HepG2 (cell line): ENCODE measurements around the gene OPN1SW. TPM values are rescaled to one million over a fixed set of nuclear protein-coding genes. Genes with fewer than 3 reads are reported as not detected.

Experiments
- ATAC-seq: fragments of 200-7000 bp; cut with Tn5 transposase; 3 replicates; pipeline ENCODE4 v1.9.1; 2020; ENCODE audit warnings: mild to moderate bottlenecking, moderate library complexity
- BruUV-seq: library from RNA; stranded (reverse); fragments of 400-500 nt; replicated peaks from 2 replicates; lab custom pipeline; 2021; lab: Mats Ljungman, UMichigan
- CTCF ChIA-PET: fragments of 300-600 bp; formaldehyde crosslinking; extraction: SDS; loops from one replicate; lab custom pipeline; 2021; ENCODE audit warnings: low total read pairs, inconsistent platforms, low intra/inter-chr PET ratio; lab: Yijun Ruan, JAX
- POLR2A ChIA-PET: fragments of 350-600 bp; sonication (Branson Sonifier 250); formaldehyde crosslinking; loops from one replicate; lab custom pipeline; 2020; ENCODE audit warnings: antibody characterized with exemption, inconsistent platforms; lab: Yijun Ruan, JAX
- DNase-seq: peaks from one replicate; pipeline ENCODE4 v3.0.0-alpha.2; 2015; ENCODE audit warnings: low spot score
- FAIRE-seq: peaks from 3 replicates; lab custom pipeline; 2011; peaks lifted over from hg19 to GRCh38; lab: Jason Lieb, UNC
- H2AFZ ChIP-seq: one replicate; pipeline ENCODE4 v1.6.1; 2011; ENCODE audit warnings: low read length, inconsistent platforms
- H3K27ac ChIP-seq: fragments of 300-600 bp; 3 replicates; pipeline ENCODE4 v1.8.0; 2011; ENCODE audit warnings: mixed run types, mild to moderate bottlenecking, mixed read lengths, low read length, inconsistent platforms; ENCODE audit not compliant: insufficient read depth; ENCODE audit errors: extremely low read length
- H3K27me3 ChIP-seq, 2 experiments: fragments of 200-600 bp in 1 of 2; 2 replicates in 1 of 2; 3 replicates in 1 of 2; pipeline versions ENCODE4 v1.6.0 to v1.8.0; 2011; ENCODE audit warnings: low read length in 2 of 2, mild to moderate bottlenecking in 2 of 2, moderate library complexity in 2 of 2, inconsistent platforms in 1 of 2; ENCODE audit not compliant: insufficient read depth in 2 of 2, control insufficient read depth in 1 of 2
- H3K36me3 ChIP-seq, 2 experiments: fragments of 200-600 bp in 1 of 2; replicated peaks in 1 of 2; 2 replicates in 1 of 2; 3 replicates in 1 of 2; pipeline versions ENCODE4 v1.5.1 to v1.8.0; 2011; ENCODE audit warnings: low read length in 2 of 2, inconsistent platforms in 1 of 2; ENCODE audit not compliant: insufficient read depth in 2 of 2, control insufficient read depth in 1 of 2
- H3K4me1 ChIP-seq: 2 replicates; pipeline ENCODE4 v1.5.1; 2012; ENCODE audit warnings: low read length, inconsistent platforms; ENCODE audit not compliant: insufficient read depth
- H3K4me2 ChIP-seq: 2 replicates; pipeline ENCODE4 v1.6.0; 2011; ENCODE audit warnings: low read depth, low read length, inconsistent platforms
- H3K4me3 ChIP-seq, 3 experiments: fragments of 200-600 bp in 1 of 3; sonication (generic), shearing (Covaris generic) in 1 of 3; replicated peaks in 1 of 3; 2 replicates each; pipeline ENCODE4 v1.5.1; 2011 to 2016; ENCODE audit warnings: low read length in 3 of 3, inconsistent platforms in 2 of 3, low read depth in 2 of 3, mild to moderate bottlenecking in 2 of 3, control low read depth in 1 of 3, mixed read lengths in 1 of 3; ENCODE audit not compliant: insufficient read depth in 1 of 3
- H3K79me2 ChIP-seq: one replicate; pipeline ENCODE4 v1.6.1; 2011; ENCODE audit warnings: low read length, inconsistent platforms; ENCODE audit not compliant: insufficient read depth
- H3K9ac ChIP-seq: 2 replicates; pipeline ENCODE4 v1.6.0; 2011; ENCODE audit warnings: mild to moderate bottlenecking, low read depth, low read length, inconsistent platforms; ENCODE audit not compliant: insufficient read depth
- H3K9me3 ChIP-seq: 2 replicates; pipeline ENCODE4 v1.5.1; 2012; ENCODE audit warnings: mild to moderate bottlenecking, low read length
- H4K20me1 ChIP-seq: 2 replicates; pipeline ENCODE4 v1.6.0; 2011; ENCODE audit warnings: inconsistent platforms, mild to moderate bottlenecking, low read length, moderate library complexity; ENCODE audit not compliant: insufficient read depth
- CCDC6 ChIP-seq: sonication (generic); formaldehyde crosslinking; IDR thresholded peaks from 2 replicates; pipeline ENCODE4 v1.8.1; 2022; ENCODE audit warnings: mild to moderate bottlenecking, missing genetic modification reagents, moderate library complexity
- HOXA3 ChIP-seq: sonication (generic); formaldehyde crosslinking; IDR thresholded peaks from 2 replicates; pipeline ENCODE4 v1.5.0; 2020; ENCODE audit warnings: missing genetic modification reagents
- USF2 ChIP-seq, 2 experiments: sonication (generic) in 1 of 2; formaldehyde crosslinking in 1 of 2; IDR thresholded peaks; 2 replicates each; pipeline versions ENCODE4 v1.5.1 to v1.6.1; 2011 to 2020; ENCODE audit warnings: borderline replicate concordance in 1 of 2, low read depth in 1 of 2, low read length in 1 of 2, mild to moderate bottlenecking in 1 of 2, missing genetic modification reagents in 1 of 2, moderate library complexity in 1 of 2
- ZNF432 ChIP-seq: sonication (generic); formaldehyde crosslinking; IDR thresholded peaks from 2 replicates; pipeline ENCODE4 v1.5.0; 2020; ENCODE audit warnings: missing genetic modification reagents, mild to moderate bottlenecking, borderline replicate concordance
- ZNF619 ChIP-seq: sonication (generic); formaldehyde crosslinking; IDR thresholded peaks from 2 replicates; pipeline ENCODE4 v1.4.0; 2020; ENCODE audit warnings: mild to moderate bottlenecking, missing genetic modification reagents
- WGBS: methylation state at CpG from one replicate; pipeline ENCODE4 v1.1.6; 2017; ENCODE audit warnings: low lambda C conversion rate; 5-methylcytosine and 5-hydroxymethylcytosine counted together
- in situ Hi-C: cut with HindIII; loops from 2 replicates; pipeline ENCODE4 v1.10.0; 2017; ENCODE audit warnings: low pct_unique_long_range_greater_than_20kb; ENCODE audit not compliant: extremely low pct_ligation_motif_present
- intact Hi-C: fragments of 100-400 bp; cut with micrococcal nuclease; formaldehyde crosslinking; loops from one replicate; pipeline ENCODE4 v1.10.0; 2022; ENCODE audit not compliant: unreplicated experiment
- polyA plus RNA-seq, 8 experiments: library from polyadenylated mRNA; depleted of rRNA in 3 of 8; stranded (reverse) in 7 of 8; unstranded in 1 of 8; fragments of >200 nt; fragmentation: Illumina TruSeq in 4 of 8; extraction: Trizol in 4 of 8; gene quantifications; 2 replicates each; pipeline versions ENCODE4 v1.2.1 to v1.2.3, GENCODE V29; 2011 to 2016; ENCODE audit warnings: low read depth in 4 of 8, missing spikeins in 1 of 8, mixed read lengths in 1 of 8; ENCODE audit not compliant: insufficient read depth in 1 of 8
- total RNA-seq, 5 experiments: library from RNA; depleted of rRNA; stranded (reverse); fragments of >200 nt; fragmentation: Illumina TruSeq; extraction: Trizol; gene quantifications; 2 replicates each; pipeline ENCODE4 v1.2.3, GENCODE V29; 2016; ENCODE audit warnings: low read depth in 1 of 5
- TF ChIP-seq, protein P1 (sequence below): sonication (generic); formaldehyde crosslinking; IDR thresholded peaks from 2 replicates; pipeline ENCODE4 v1.8.0; 2022; ENCODE audit warnings: mild to moderate bottlenecking, missing genetic modification reagents; ENCODE audit not compliant: insufficient replicate concordance

The OPN1SW gene
- total and polyA plus RNA-seq, 2 of the 13 experiments (the other 11 are each of a cell fraction or from before 2014, with no cell fraction given) = not detected

DNA sequence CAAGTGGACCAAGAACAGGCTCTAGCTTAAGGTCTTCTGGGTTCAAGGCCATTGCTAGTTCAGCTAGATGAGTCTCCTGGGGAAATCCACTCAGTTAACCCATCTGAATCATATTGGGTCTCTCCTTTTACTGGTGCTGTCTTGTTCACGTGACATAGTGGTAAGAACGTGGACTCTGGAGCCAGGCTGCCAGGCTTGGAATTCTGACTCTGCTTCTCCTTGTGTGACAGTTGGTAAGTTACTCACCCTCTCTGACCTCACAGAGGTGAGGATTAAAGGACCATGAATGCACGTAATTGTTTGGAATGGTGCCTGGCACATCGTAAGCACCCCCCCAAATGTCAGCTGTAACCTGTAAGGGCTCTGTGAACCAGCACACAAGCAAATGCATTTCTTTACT is 46.1 kb downstream of the OPN1SW start:
- ATAC-seq (peak; percentile 50; the same call in 2 of the 3 replicates), FAIRE-seq (no peak), DNase-seq (peak; percentile 21)
- no peak overlapping the region for H3K27ac ChIP-seq
- intact Hi-C loops = no loop called here
- peaks cover 8% of the 10 kb centered on the region for H3K4me1 ChIP-seq
- H3K4me2 ChIP-seq = peak overlapping the region; percentile 24; the same call in 1 of the 2 replicates
- TF ChIP-seq USF2 (IDR thresholded peaks at IDR 0.05; ENCODE audit: low read depth, low read length) (0 out of 2 replicates have a peak, but pooled peaks have one; percentile 9), USF2 (CRISPR knock-in tag; IDR thresholded peaks at IDR 0.05; ENCODE audit: borderline replicate concordance) (no peak; the same call in 1 of the 2 replicates), ZNF619 (no peak)
- H3K4me3 ChIP-seq = no peak overlapping the region
- H2AFZ ChIP-seq = no peak overlapping the region
- H3K27me3 ChIP-seq = peaks cover 0 to 25% of the 10 kb centered on the region in 2 experiments; a peak in 3 of 5 replicates
- no TSS peak for BruUV-seq
- H3K9ac ChIP-seq = no peak overlapping the region
- POLR2A ChIA-PET = interaction anchor here (1.5 kb wide), 1 partner anchor 9 kb away, joined by 4 read pairs; no protein-coding TSS in a partner anchor
- H3K79me2 ChIP-seq = no peaks in the 10 kb centered on the region
- 0% methylated on average over 3 of the region's 4 CpGs for WGBS
- CTCF ChIA-PET = no interaction called here
- no peaks in the 10 kb centered on the region for H3K36me3 ChIP-seq
- no peaks in the 10 kb centered on the region for H4K20me1 ChIP-seq
- H3K9me3 ChIP-seq = no peaks in the 10 kb centered on the region
- in situ Hi-C loops = no loop called here

DNA sequence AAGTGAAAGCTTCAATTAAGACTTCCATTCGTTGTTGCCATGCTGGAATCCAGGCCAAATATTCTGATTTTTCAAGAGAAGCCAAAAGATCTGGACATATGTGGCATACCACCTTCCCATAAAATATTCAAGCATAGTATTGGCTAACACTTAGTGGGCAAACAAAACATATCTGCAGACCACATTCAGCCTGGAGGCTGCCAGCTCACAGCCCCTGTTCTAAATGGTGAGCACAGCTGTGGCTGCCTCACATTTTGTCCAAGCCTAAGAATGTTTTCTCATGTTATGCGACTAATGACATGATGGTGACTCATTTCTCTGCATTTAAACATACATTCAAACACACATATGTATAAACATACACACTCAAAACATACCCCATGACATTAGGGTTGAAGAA is 47.0 kb downstream of the OPN1SW start:
- Histone ChIP-seq H3K27ac (no peak overlapping the region), H2AFZ (no peak overlapping the region), H3K9me3 (no peaks in the 10 kb centered on the region), H3K4me3 (no peak overlapping the region), H3K4me1 (peaks cover 8% of the 10 kb centered on the region), H3K4me2 (no peak overlapping the region), H3K79me2 (no peaks in the 10 kb centered on the region), H3K27me3 (peaks cover 0 to 30% of the 10 kb centered on the region in 2 experiments; a peak in 3 of 5 replicates), H3K36me3 (no peaks in the 10 kb centered on the region), H4K20me1 (no peaks in the 10 kb centered on the region), H3K9ac (no peak overlapping the region)
- no TSS peak for BruUV-seq
- no peak for FAIRE-seq
- DNase-seq = no peak
- in situ Hi-C loops (no loop called here), intact Hi-C loops (no loop called here)
- CTCF ChIA-PET = no interaction called here
- no peak for ATAC-seq
- POLR2A ChIA-PET = interaction anchor here (1.5 kb wide), 1 partner anchor 10 kb away, joined by 4 read pairs; no protein-coding TSS in a partner anchor
- 3% methylated on average over 2 of the region's 2 CpGs for WGBS
- TF ChIP-seq ZNF432 (CRISPR knock-in tag) = no peak
- TF ChIP-seq CCDC6 (CRISPR knock-in tag) = no peak
- TF ChIP-seq HOXA3 = no peak
- TF ChIP-seq, protein P1, sequence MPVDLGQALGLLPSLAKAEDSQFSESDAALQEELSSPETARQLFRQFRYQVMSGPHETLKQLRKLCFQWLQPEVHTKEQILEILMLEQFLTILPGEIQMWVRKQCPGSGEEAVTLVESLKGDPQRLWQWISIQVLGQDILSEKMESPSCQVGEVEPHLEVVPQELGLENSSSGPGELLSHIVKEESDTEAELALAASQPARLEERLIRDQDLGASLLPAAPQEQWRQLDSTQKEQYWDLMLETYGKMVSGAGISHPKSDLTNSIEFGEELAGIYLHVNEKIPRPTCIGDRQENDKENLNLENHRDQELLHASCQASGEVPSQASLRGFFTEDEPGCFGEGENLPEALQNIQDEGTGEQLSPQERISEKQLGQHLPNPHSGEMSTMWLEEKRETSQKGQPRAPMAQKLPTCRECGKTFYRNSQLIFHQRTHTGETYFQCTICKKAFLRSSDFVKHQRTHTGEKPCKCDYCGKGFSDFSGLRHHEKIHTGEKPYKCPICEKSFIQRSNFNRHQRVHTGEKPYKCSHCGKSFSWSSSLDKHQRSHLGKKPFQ (CRISPR knock-in tag) = no peak
